H1 (cell line): Measurements from ENCODE around the gene MYH9. TPM values are rescaled to one million over a fixed set of nuclear protein-coding genes. Genes with fewer than 3 reads are reported as not detected.

Experiments used
- CTCF ChIA-PET: fragments of 300-600 bp; sonication (Branson Sonifier 250); formaldehyde crosslinking; loops from one replicate; lab custom pipeline; 2021; ENCODE audit not compliant: partially characterized antibody; lab: Charles Lee
- POLR2A ChIA-PET: fragments of 300-600 bp; sonication (Branson Sonifier 250); formaldehyde crosslinking; loops from one replicate; lab custom pipeline; 2021; ENCODE audit warnings: inconsistent platforms; ENCODE audit not compliant: partially characterized antibody; lab: Charles Lee
- DNase-seq, 2 experiments: peaks; one replicate each; pipeline versions ENCODE4 v3.0.0 to v3.0.0-alpha.2; 2010 to 2022; ENCODE audit warnings: low spot score in 2 of 2, low read depth in 1 of 2, mixed read lengths in 1 of 2
- FAIRE-seq: peaks from 2 replicates; lab custom pipeline; 2011; peaks lifted over from hg19 to GRCh38; lab: Jason Lieb, UNC
- H2AFZ ChIP-seq: 2 replicates; pipeline ENCODE4 v1.8.1; 2012; ENCODE audit warnings: low read length, inconsistent platforms
- H2AK5ac ChIP-seq: 2 replicates; pipeline ENCODE4 v1.6.1; 2013; ENCODE audit warnings: low read depth, low read length
- H2BK120ac ChIP-seq: replicated peaks from 2 replicates; pipeline ENCODE3; 2013; ENCODE audit warnings: low read depth, low read length, inconsistent platforms
- H2BK12ac ChIP-seq: 2 replicates; pipeline ENCODE4 v1.6.1; 2013; ENCODE audit warnings: low read depth, low read length
- H2BK15ac ChIP-seq: 2 replicates; pipeline ENCODE4 v1.6.1; 2013; ENCODE audit warnings: low read length
- H2BK20ac ChIP-seq: 2 replicates; pipeline ENCODE4 v1.6.1; 2013; ENCODE audit warnings: low read length
- H2BK5ac ChIP-seq: 2 replicates; pipeline ENCODE4 v1.6.1; 2013; ENCODE audit warnings: low read depth, low read length
- H3K14ac ChIP-seq: 2 replicates; pipeline ENCODE4 v1.6.1; 2013; ENCODE audit warnings: inconsistent platforms; ENCODE audit not compliant: insufficient read length
- H3K18ac ChIP-seq: 2 replicates; pipeline ENCODE4 v1.6.1; 2013; ENCODE audit warnings: low read length; ENCODE audit errors: extremely low read depth
- H3K23ac ChIP-seq: 2 replicates; pipeline ENCODE4 v1.6.1; 2013; ENCODE audit warnings: inconsistent platforms; ENCODE audit not compliant: insufficient read length
- H3K23me2 ChIP-seq: 2 replicates; pipeline ENCODE4 v1.6.1; 2013; ENCODE audit warnings: low read depth, low read length
- H3K27ac ChIP-seq: 2 replicates; pipeline ENCODE4 v1.6.1; 2011; ENCODE audit warnings: low read depth, low read length, inconsistent platforms
- H3K27me3 ChIP-seq, 4 experiments: replicated peaks in 1 of 4; 1 replicate in 1 of 4; 2 replicates in 3 of 4; pipeline versions ENCODE4 v1.6.1 to v1.8.1; 2011 to 2013; ENCODE audit warnings: low read length in 3 of 4, mild to moderate bottlenecking in 3 of 4, inconsistent platforms in 2 of 4, mixed read lengths in 2 of 4, moderate library complexity in 1 of 4; ENCODE audit not compliant: control insufficient read depth in 3 of 4, insufficient read depth in 3 of 4; ENCODE audit errors: extremely low read depth in 1 of 4
- H3K36me3 ChIP-seq, 4 experiments: 2 replicates each; pipeline versions ENCODE4 v1.6.1 to v1.8.1; 2011 to 2013; ENCODE audit warnings: mild to moderate bottlenecking in 4 of 4, low read length in 3 of 4, moderate library complexity in 2 of 4, control low read depth in 1 of 4, inconsistent platforms in 1 of 4; ENCODE audit not compliant: insufficient read depth in 4 of 4, control insufficient read depth in 2 of 4
- H3K4ac ChIP-seq: replicated peaks from 2 replicates; pipeline ENCODE3; 2013; ENCODE audit warnings: low read length, low read depth, mixed read lengths, inconsistent platforms; ENCODE audit not compliant: insufficient read length
- H3K4me1 ChIP-seq, 4 experiments: replicated peaks in 1 of 4; 1 replicate in 1 of 4; 2 replicates in 3 of 4; pipeline versions ENCODE4 v1.6.1 to v1.8.1; 2011 to 2013; ENCODE audit warnings: low read length in 3 of 4, inconsistent platforms in 2 of 4, mixed read lengths in 1 of 4; ENCODE audit not compliant: insufficient read depth in 4 of 4, control insufficient read depth in 3 of 4
- H3K4me2 ChIP-seq, 2 experiments: 2 replicates each; pipeline versions ENCODE4 v1.6.1 to v1.8.1; 2011 to 2013; ENCODE audit warnings: low read depth in 2 of 2, low read length in 2 of 2, control low read depth in 1 of 2, inconsistent platforms in 1 of 2, mild to moderate bottlenecking in 1 of 2; ENCODE audit not compliant: insufficient read depth in 1 of 2
- H3K4me3 ChIP-seq, 4 experiments: fragments of 200-600, 300-600 bp in 1 of 4; sonication (generic), shearing (Covaris generic), sonication (Bioruptor Twin) in 1 of 4; 2 replicates each; pipeline versions ENCODE4 v1.5.1 to v1.8.1; 2011 to 2016; ENCODE audit warnings: low read length in 4 of 4, low read depth in 3 of 4, control low read depth in 2 of 4, inconsistent platforms in 2 of 4, mild to moderate bottlenecking in 2 of 4, mixed read lengths in 1 of 4, moderate library complexity in 1 of 4; ENCODE audit not compliant: insufficient read depth in 2 of 4; ENCODE audit errors: extremely low read depth in 1 of 4
- H3K56ac ChIP-seq: replicated peaks from 2 replicates; pipeline ENCODE3; 2013; ENCODE audit warnings: low read depth, mild to moderate bottlenecking, mixed read lengths, low read length, inconsistent platforms; ENCODE audit not compliant: insufficient read length
- H3K79me1 ChIP-seq: 2 replicates; pipeline ENCODE4 v1.6.1; 2013; ENCODE audit warnings: low read depth, low read length, control low read depth
- H3K79me2 ChIP-seq, 2 experiments: 2 replicates each; pipeline versions ENCODE4 v1.6.1 to v1.8.1; 2012 to 2013; ENCODE audit warnings: low read length in 2 of 2, mild to moderate bottlenecking in 2 of 2, inconsistent platforms in 1 of 2; ENCODE audit not compliant: insufficient read depth in 2 of 2, control insufficient read depth in 1 of 2
- H3K9ac ChIP-seq, 4 experiments: replicated peaks in 1 of 4; 1 replicate in 1 of 4; 2 replicates in 3 of 4; pipeline versions ENCODE4 v1.6.1 to v1.8.1; 2011 to 2013; ENCODE audit warnings: low read depth in 3 of 4, low read length in 3 of 4, control low read depth in 2 of 4, mild to moderate bottlenecking in 2 of 4, moderate library complexity in 2 of 4, inconsistent platforms in 1 of 4; ENCODE audit errors: extremely low read depth in 1 of 4
- H3K9me3 ChIP-seq, 2 experiments: 2 replicates each; pipeline versions ENCODE4 v1.6.1 to v1.8.1; 2012 to 2013; ENCODE audit warnings: mild to moderate bottlenecking in 2 of 2, moderate library complexity in 2 of 2, control low read depth in 1 of 2, inconsistent platforms in 1 of 2, low read depth in 1 of 2, low read length in 1 of 2, mixed read lengths in 1 of 2; ENCODE audit not compliant: insufficient read depth in 2 of 2
- H4K20me1 ChIP-seq, 2 experiments: replicated peaks in 1 of 2; 2 replicates each; pipeline versions ENCODE3 to v1.8.1; 2011 to 2013; ENCODE audit warnings: inconsistent platforms in 2 of 2, low read length in 2 of 2, mild to moderate bottlenecking in 1 of 2; ENCODE audit not compliant: insufficient read depth in 2 of 2, control insufficient read depth in 1 of 2
- H4K5ac ChIP-seq: 2 replicates; pipeline ENCODE4 v1.6.1; 2013; ENCODE audit warnings: low read length, low read depth, mixed read lengths, inconsistent platforms; ENCODE audit not compliant: insufficient read length
- H4K8ac ChIP-seq: 2 replicates; pipeline ENCODE4 v1.8.0; 2013; ENCODE audit warnings: mild to moderate bottlenecking, moderate library complexity, low read length, inconsistent platforms; ENCODE audit not compliant: insufficient read depth; ENCODE audit errors: extremely low read depth
- H4K91ac ChIP-seq: replicated peaks from 2 replicates; pipeline ENCODE3; 2013; ENCODE audit warnings: low read length, mixed read lengths, inconsistent platforms; ENCODE audit not compliant: insufficient read length
- CTCF ChIP-seq, 3 experiments: IDR thresholded peaks; 1 replicate in 2 of 3; 2 replicates in 1 of 3; pipeline versions ENCODE4 v1.5.1 to v1.6.1; 2011; ENCODE audit warnings: low read length in 3 of 3, mild to moderate bottlenecking in 3 of 3, inconsistent platforms in 2 of 3, low read depth in 1 of 3, moderate library complexity in 1 of 3; ENCODE audit not compliant: insufficient read depth in 1 of 3; ENCODE audit errors: control extremely low read depth in 1 of 3
- GABPA ChIP-seq: IDR thresholded peaks from 2 replicates; pipeline ENCODE4 v1.6.1; 2011; ENCODE audit warnings: mild to moderate bottlenecking, low read length, moderate library complexity, borderline replicate concordance; ENCODE audit not compliant: insufficient read depth
- HDAC2 ChIP-seq, 2 experiments: fragments of 300-600 bp in 1 of 2; sonication (generic) in 1 of 2; IDR thresholded peaks; 2 replicates each; pipeline ENCODE4 v1.6.1; 2011 to 2012; ENCODE audit warnings: low read depth in 2 of 2, low read length in 2 of 2, mild to moderate bottlenecking in 2 of 2, moderate library complexity in 2 of 2, borderline replicate concordance in 1 of 2, inconsistent platforms in 1 of 2
- KDM4A ChIP-seq: IDR thresholded peaks from one replicate; pipeline ENCODE4 v1.7.1; 2012; ENCODE audit warnings: low read depth, mild to moderate bottlenecking, moderate library complexity, low read length, inconsistent platforms; ENCODE audit not compliant: severe bottlenecking
- NRF1 ChIP-seq: IDR thresholded peaks from 2 replicates; pipeline ENCODE4 v1.6.1; 2011; ENCODE audit warnings: mild to moderate bottlenecking, low read depth, low read length, improper control_type of control experiment
- SAP30 ChIP-seq: fragments of 300-600 bp; sonication (generic); IDR thresholded peaks from 2 replicates; pipeline ENCODE4 v1.7.1; 2012; ENCODE audit warnings: low read length, moderate library complexity, mild to moderate bottlenecking, inconsistent platforms; ENCODE audit not compliant: insufficient read depth, insufficient replicate concordance
- SP1 ChIP-seq: IDR thresholded peaks from 2 replicates; pipeline ENCODE4 v1.6.1; 2011; ENCODE audit warnings: low read depth, low read length
- YY1 ChIP-seq: IDR thresholded peaks from 2 replicates; pipeline ENCODE4 v1.6.1; 2011; ENCODE audit warnings: low read depth, mild to moderate bottlenecking, low read length
- WGBS, 2 experiments: shearing (Covaris generic) in 1 of 2; methylation state at CpG; one replicate each; pipeline versions ENCODE4 v1.1.6 to v1.1.7; 2013 to 2015; ENCODE audit warnings: low lambda C conversion rate in 2 of 2, mixed read lengths in 2 of 2, inconsistent platforms in 1 of 2, low coverage in 1 of 2, missing lambda C conversion rate in 1 of 2; ENCODE audit not compliant: insufficient replicate concordance in 2 of 2, insufficient coverage in 1 of 2, insufficient read length in 1 of 2; ENCODE audit errors: extremely low coverage in 1 of 2, missing lambda C conversion rate in 1 of 2; 5-methylcytosine and 5-hydroxymethylcytosine counted together
- polyA plus RNA-seq, 7 experiments: library from polyadenylated mRNA; depleted of rRNA in 3 of 7; stranded (reverse) in 5 of 7; unstranded in 2 of 7; fragments of >200 nt in 5 of 7; fragments of 200-250 nt in 2 of 7; gene quantifications; 1 replicate in 5 of 7; 2 replicates in 1 of 7; 4 replicates in 1 of 7; pipeline versions ENCODE4 v1.2.1 to v1.2.3, GENCODE V29; 2011 to 2013; ENCODE audit warnings: missing spikeins in 2 of 7, mixed read lengths in 2 of 7
- total RNA-seq: library from RNA; stranded (reverse); fragmentation: NEBNext Ultra II Directional; extraction: Animal tissue kit (Norgen Biotek cat#: 25700); gene quantifications from 2 replicates; pipeline ENCODE4 v1.2.1, GENCODE V29; 2021

The MYH9 gene
- total and polyA plus RNA-seq, 2 of the 8 experiments (the other 6 are each of a cell fraction or from before 2014, with no cell fraction given), result 24.9 to 322 TPM

GRCh38 chr22:36405671-36406538, 18.1 kb upstream of the MYH9 start:
- H3K9ac ChIP-seq, result no peak overlapping the region
- TF ChIP-seq CTCF (IDR thresholded peaks at IDR 0.05; ENCODE audit: control extremely low read depth in 1 of 3, insufficient read depth in 1 of 3, low read depth in 1 of 3, low read length in 3 of 3), result peak in 1 of 3 experiments; percentile 2; a peak in 1 of 4 replicates
- TF ChIP-seq SAP30, result no peak
- no peak for TF ChIP-seq SP1
- no peak for TF ChIP-seq NRF1
- no peak for TF ChIP-seq GABPA
- no peak for TF ChIP-seq KDM4A
- TF ChIP-seq YY1, result no peak
- no peak for TF ChIP-seq HDAC2 (IDR thresholded peaks at IDR 0.05; ENCODE audit: borderline replicate concordance in 1 of 2, low read depth in 2 of 2, low read length in 2 of 2)

More at GRCh38 chr22:36405671-36406538, 18.1 kb upstream of the MYH9 start:
- Histone ChIP-seq H2AK5ac (no peak overlapping the region), H3K14ac (no peak overlapping the region), H4K20me1 (no peaks in the 10 kb centered on the region), H3K56ac (no peak overlapping the region), H3K9me3 (no peaks in the 10 kb centered on the region), H3K4me3 (no peak overlapping the region), H2BK15ac (no peak overlapping the region), H2BK20ac (no peak overlapping the region), H3K4ac (no peak overlapping the region), H2BK120ac (no peak overlapping the region), H2BK12ac (peak overlapping the region; percentile 42; the same call in 1 of the 2 replicates), H2AFZ (no peak overlapping the region), H3K79me2 (no peaks in the 10 kb centered on the region), H3K18ac (no peak overlapping the region), H4K91ac (peak overlapping the region; percentile 62), H4K5ac (no peak overlapping the region), H3K79me1 (no peaks in the 10 kb centered on the region), H3K27me3 (no peaks in the 10 kb centered on the region), H3K27ac (no peak overlapping the region; the same call in 1 of the 2 replicates), H3K4me1 (peaks cover 0 to 9% (median 7%) of the 10 kb centered on the region in 4 experiments; a peak in 5 of 7 replicates), H3K23ac (no peak overlapping the region), H3K23me2 (peaks cover 3% of the 10 kb centered on the region; the same call in 1 of the 2 replicates), H4K8ac (no peak overlapping the region), H3K4me2 (no peak overlapping the region), H3K36me3 (no peaks in the 10 kb centered on the region), H2BK5ac (no peak overlapping the region)
- no peak for DNase-seq
- WGBS, 2 experiments, result 80% methylated on average over 9 of the region's 9 CpGs; no CpG with 5 or more reads in 1 of the 2 experiments
- no peak for FAIRE-seq
- CTCF ChIA-PET, result interaction anchor here (1.5 kb wide), 1 partner anchor 42 kb away, joined by 5 read pairs; no protein-coding TSS in a partner anchor
- POLR2A ChIA-PET, result interaction anchor here (1.8 kb wide), 2 partner anchors 11 to 44 kb away, joined by 4 to 5 read pairs; no protein-coding TSS in a partner anchor
